Measurements from ENCODE around the gene ALKBH5.
"Not testable (repeated sequence)": the region's sequence is repeated elsewhere in the genome, so short reads cannot be mapped to it uniquely, and the experiment has no call there.

ALKBH5 gene

DNA sequence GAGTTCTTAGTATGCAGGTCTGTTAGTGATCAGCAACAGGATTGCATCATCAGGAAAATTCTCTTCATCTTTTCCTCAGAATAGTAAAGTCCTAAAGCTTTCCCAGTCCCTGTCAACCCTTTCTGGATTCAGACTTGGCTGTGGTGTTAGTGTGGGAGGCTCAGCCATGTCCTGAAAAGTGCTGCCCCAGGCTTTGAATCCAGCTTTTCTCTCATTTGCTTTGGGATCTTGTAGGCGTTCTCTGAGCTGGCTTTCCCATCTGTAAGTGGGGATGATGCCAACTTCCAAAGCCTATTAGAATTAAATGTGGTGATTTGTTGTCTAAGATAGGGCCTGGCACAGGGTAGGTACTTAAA is 3.0 kb downstream of the ALKBH5 start:
- DNase-seq, result no peak

- DNase-seq, result no peak
Measured at GRCh38 chr17:18187226-18187625, 3.6 kb downstream of the ALKBH5 start.

GRCh38 chr17:18187821-18188761 is 4.5 kb downstream of the ALKBH5 start:
- DNase-seq, result no peak

DNA sequence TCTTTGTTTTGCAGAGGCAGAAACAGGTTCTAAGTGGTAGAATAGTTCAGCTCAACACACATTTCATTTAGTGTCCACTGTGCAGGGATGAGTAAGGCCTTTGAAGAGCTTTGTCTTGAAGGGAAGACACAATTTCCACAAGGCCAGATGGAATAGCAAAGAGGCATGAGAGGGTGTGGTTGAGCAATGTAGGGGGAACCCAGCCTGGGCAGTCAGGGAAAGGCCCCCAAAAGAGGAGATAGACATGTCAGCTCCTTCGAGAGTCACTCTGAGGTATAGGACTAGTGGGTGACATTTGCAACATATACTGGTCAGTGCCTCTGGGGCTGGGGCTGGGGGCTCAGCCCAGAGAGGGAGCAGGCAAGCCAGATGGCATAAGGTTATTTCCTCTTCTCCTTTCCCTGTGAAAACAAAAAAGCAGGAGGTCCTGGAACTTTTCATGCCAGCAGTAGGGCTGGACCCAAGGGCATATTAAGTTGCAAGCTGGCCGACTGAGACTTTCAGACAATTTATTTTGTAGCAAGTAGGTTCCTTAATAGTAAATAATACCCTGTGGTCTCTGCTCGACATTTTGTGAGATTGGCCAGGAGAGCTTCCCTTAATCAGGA is 7.1 kb downstream of the ALKBH5 start:
- DNase-seq, result peak; percentile 28

DNA sequence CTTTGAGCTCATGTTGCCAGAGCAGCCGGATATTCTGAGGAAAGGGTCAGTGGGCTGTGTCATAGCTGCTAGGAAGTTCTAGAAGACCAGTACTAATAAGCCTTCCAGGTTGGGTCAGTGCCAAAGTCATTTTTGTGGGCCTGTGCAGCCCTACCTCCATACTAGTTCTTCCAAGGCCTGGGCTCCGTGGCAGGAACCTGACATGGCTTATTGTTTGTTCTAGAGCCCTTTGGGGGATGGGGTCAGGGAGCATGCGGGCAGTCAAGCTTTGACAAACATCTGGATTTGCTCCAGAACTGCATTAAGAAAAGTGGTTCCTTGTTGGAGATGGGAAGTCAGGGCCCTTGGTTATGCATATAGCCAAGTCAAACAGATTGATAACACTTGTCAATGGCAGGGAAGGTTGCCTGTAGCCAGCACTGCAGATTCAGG is 7.6 kb downstream of the ALKBH5 start:
- no peak for DNase-seq

DNA sequence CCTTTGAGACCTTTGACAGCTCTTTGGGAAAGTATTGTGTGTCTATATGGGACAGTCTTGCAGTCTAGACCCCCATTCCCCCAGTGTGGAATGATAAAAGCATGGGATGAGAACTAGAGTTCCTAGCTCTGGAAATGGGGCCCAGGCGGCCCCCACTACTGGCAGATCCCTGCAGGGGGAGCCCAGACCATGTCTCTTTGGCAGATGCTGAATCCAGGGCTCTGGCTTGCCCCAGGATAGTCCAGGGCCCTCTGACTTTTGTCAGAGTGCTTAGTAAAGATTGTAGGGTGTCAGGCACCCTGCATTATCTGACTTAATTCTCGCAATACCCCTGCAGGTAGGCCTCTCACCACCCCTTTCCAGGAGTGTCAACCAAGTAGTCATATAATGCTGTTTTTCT is 8.3 kb downstream of the ALKBH5 start:
- no peak for DNase-seq

GRCh38 chr17:18194394-18194793 is 10.8 kb downstream of the ALKBH5 start:
- no peak for DNase-seq

DNA sequence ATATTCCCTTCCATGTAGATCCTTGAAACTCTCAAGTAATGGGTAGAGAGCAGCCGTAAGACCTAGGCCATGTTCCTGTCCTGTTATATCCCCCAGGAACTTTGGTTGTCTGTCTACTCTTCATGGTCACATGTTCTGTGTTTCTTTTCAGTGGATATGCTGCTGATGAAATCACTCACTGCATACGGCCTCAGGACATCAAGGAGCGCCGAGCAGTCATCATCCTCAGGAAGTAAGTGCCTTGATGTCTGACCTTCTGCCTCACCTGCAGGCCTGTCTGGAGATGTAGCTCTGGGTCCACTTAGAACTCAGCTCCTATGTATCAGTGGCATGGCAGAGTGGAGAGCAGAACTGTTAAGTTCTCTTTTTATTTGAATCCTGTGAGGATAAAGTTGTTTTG is 11.2 kb downstream of the ALKBH5 start:
- no peak for DNase-seq

DNA sequence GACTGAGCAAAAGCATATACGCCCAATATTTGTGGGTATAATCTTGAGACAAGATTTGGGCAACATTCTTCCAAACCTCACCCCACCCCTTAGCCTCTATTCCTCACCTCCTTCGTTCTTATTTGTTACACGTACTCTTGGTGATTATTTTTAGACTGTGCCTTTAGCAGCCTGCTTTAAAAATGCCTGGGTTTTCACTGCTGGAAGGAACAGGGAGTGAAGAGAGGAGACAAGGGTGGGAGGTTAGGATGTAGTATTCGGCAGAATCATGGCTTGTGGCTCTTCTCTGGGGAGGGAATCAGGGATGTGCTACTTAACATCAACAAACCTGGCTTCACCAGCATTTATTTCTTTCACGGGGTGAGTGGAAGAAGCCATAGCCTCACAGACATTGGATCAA is 11.6 kb downstream of the ALKBH5 start:
- no peak for DNase-seq

DNA sequence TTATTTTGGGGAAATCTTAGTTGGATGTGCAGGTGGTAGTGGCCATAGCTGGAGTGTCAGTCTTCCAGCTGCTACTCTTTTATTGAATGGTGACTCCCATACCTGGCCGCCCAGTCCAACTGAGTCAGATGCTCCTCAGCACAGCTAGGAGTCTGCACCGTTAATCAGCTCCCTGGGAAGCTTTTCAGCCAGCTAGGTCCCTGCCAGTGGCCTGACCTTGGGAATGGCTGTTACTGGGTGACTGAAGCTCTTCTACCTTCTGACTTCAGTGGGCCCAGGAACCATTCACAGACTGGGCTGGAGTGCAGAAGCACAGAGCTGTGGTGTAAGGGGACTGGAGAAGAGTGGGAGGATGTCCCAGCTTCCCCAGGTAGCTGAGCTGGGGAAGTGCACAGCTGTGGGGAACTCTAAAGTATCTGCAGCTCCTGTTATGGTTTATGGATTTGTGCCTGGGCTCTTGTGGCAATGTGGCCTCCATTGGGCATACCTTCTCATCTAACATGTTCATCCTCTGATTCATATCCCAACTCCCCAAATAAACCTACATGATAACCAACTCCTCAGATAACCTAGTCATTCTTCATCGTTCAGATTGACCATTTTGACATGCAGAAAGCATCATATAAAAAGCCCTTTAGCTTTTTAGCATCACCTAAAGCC is 14.0 kb downstream of the ALKBH5 start:
- DNase-seq, result no peak

- DNase-seq, result no peak
Measured at GRCh38 chr17:18198530-18198929, 14.9 kb downstream of the ALKBH5 start.

- no peak for DNase-seq
Measured at GRCh38 chr17:18201108-18201507, 17.5 kb downstream of the ALKBH5 start.

DNA sequence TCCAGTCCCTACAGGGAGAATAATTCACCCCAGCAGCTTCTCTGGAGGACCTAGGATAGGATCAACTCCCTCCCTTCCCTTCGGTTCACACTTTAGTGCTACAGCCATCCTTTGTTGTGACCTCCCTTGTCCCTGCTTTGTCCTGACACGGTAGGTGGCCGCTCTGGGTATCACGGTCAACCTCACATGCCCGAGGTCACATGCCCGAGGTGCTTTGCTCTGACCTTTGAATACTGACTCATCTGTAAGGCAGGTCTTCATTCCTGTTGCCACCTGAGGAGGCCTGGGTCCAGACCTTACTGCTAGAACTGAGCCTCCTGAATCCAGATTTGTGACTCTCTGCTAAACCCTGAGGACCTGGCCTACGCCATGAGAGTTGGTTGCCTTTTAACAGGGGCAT is 19.7 kb downstream of the ALKBH5 start:
- no peak for DNase-seq

- DNase-seq, result no peak
Measured at GRCh38 chr17:18205861-18206260, 22.2 kb downstream of the ALKBH5 start.

DNA sequence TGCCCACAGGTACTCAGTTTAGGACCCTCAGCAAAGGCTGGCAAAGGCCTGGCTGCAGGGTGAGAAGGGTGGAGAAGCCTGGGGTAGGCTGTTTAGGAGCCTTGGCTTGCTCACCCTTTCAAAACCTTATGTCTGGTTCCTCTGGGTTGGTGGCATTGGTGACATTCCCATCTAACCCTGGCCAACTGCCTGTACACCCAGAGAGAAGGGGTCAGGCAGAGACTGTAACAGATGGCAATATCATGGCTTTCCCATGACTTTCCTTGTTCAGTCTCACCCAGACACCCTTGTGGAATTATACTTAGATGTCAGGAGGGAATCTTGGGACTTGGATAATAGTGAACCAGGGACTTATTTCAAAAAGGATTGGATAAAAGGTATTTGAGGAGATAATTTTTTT is 23.3 kb downstream of the ALKBH5 start:
- DNase-seq, result no peak

DNA sequence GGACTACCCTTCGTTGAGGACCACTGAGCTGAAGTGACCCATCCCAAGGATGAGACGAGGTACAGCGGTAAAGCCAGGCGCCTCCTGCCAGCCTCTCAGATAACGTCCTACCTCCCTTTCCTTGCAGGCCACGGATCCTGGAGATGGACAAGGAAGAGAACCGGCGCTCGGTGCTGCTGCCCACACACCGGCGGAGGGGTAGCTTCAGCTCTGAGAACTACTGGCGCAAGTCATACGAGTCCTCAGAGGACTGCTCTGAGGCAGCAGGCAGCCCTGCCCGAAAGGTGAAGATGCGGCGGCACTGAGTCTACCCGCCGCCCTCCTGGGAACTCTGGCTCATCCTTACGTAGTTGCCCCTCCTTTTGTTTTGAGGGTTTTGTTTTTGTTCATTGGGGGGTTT is 24.5 kb downstream of the ALKBH5 start:
- DNase-seq, result no peak

DNA sequence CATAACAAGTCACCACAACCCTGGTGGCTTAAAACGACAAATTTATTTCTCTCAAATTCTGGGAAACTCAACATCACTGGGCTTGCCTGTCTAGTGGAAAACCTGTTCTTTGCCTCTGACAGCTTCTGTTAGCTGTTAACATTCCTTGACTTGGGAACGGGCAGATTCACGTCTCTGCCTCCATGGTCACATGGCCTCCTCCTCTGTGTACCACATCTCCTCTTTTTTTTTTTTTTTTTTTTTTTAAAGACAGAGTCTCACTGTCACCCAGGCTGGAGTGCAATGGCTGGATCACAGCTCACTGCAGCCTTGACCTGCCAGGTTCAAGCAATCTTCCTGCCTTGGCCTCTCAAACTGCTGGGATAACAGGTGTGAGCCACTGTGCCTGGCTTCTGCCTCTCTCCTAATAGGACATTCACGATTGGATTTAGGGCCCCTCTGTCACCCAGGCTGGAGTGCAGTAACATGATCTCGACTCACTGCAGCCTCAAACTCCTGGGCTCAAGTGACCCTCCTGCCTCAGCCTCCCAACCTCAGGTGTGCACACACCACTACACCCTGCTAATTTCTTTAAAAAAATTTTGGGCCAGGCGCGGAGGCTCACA is 30.1 kb downstream of the ALKBH5 start:
- no peak for DNase-seq

DNA sequence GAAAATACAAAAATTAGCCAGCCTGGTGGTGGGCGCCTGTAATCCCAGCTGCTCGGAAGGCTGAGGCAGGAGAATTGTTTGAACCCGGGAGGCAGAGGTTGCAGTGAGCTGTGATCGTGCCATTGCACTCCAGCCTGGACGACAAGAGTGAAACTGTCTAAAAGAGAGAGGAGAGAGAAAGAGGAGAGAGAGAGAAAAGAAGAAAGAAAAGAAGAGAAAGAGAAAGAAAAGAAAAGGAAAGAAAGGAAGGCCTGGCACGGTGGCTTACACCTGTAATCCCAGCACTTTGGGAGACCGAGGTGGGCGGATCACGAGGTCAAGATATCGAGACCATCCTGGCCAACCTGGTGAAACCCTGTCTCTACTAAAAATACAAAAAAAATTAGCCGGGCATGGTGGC is 33.3 kb downstream of the ALKBH5 start:
- not testable (repeated sequence) for DNase-seq

- peak; percentile 59 for DNase-seq
Measured at GRCh38 chr17:18217412-18218015, 33.9 kb downstream of the ALKBH5 start.

DNA sequence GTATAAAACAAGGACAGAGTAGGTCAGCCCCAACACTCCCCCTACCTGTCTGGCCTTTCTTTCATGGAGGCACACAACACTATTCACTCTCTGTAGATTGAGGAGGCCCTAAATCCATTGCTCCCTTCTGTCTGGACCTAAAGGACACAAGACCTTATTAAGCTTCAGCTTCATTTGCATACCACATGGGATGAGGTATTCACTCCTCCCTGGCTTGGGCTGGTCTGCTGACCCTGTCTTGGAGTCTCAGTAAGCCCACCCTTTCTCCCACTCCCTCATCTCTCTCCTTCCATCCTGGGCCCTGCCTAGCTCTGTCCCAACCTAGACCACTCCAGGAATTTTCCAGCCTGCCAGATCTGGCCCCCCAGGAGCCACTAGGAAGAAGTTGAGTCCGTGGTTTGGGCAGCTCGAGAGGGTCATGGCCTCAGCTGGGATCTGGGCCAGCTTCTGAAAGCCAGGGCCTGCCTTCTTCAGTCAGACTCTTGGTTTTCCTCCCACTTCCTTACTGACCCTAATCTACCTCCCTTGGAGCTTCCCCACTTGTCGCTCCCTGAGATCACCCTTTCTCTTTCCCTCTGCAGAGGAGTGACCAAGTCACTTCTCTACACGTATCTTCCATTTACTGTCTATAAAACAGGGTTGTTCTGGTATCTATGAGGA is 35.3 kb downstream of the ALKBH5 start:
- DNase-seq, result no peak

- no peak for DNase-seq
Measured at GRCh38 chr17:18224053-18224386, 40.4 kb downstream of the ALKBH5 start.

DNA sequence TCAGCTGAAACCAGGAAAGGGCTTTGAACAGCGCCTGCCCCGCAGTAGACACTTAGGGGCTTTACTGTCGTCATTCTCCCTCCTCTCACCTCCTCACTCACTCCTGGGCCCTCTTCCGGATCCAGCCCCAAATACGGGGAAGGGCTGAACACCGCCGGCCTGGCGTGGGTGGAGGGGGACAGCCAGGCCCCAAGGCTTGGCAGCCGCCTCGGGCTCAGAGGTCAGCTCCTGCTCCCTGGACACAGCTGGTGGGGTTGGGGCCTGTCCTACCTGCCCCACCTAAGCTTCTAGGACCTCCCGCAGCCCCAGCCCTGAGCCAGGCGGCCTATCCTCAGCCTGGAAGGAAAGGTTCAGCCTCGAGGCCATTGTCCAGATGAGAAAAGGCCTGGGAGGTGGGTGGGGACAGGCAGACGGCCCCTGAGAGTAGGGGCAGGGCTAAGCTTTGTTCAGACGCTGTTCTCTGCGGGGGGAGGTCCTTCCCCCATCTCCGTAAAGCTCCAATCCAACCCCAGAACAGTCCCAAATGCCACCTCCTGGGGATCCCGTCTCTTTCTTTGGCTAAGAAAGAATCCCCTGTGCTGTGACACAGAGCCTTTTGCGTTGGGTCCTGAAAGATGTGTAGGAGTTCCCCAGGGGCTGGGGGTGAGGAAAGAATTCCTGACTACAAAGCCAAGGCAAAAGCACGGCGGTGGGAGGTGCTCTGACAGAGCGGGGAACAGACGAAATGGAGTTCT is 40.9 kb downstream of the ALKBH5 start:
- no peak for DNase-seq
